ENCODE measurements around the gene HLA-E. TPM values are rescaled to one million over a fixed set of nuclear protein-coding genes. Genes with fewer than 3 reads are reported as not detected.

Gene HLA-E
- total RNA-seq, 1 donor from 2014 or later, result 94.9 TPM

DNA sequence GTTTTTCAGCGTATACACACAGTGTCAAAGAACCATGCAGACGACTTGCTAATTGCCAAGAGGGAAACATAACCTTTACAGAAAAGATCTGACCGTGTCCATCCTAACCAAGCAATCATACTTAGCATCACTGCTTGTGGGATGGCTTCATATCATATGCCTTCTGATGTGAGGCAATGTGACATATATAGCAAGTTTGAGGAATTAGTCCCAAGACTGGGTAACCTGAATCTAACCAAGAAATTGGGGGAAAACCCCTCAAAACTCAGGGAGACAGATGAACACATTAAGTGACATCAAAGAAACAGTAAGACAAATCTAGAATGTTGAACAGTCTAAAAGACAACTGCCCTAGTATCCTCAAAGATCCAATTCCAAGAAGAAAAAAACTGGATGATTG lies 48.6 kb downstream of the HLA-E start:
- Histone ChIP-seq H2AFZ (ENCODE audit: low read depth, low read length) (no peak overlapping the region), H3K36me3 (ENCODE audit: insufficient read depth, low read length) (no peaks in the 10 kb centered on the region), H4K20me1 (ENCODE audit: insufficient read depth, low read length) (no peaks in the 10 kb centered on the region), H3K27ac (ENCODE audit: low read depth, low read length) (no peak overlapping the region), H3K4me1 (ENCODE audit: insufficient read depth, low read length) (peaks cover 3% of the 10 kb centered on the region), H3K9ac (ENCODE audit: low read length) (no peak overlapping the region), H3K4me3 (ENCODE audit: insufficient read depth, low read depth, low read length) (no peak overlapping the region), H3K4me2 (ENCODE audit: low read length) (no peak overlapping the region), H3K9me3 (ENCODE audit: insufficient read depth, low read depth, low read length) (no peaks in the 10 kb centered on the region), H3K79me2 (ENCODE audit: insufficient read depth, low read length) (no peaks in the 10 kb centered on the region), H3K27me3 (ENCODE audit: insufficient read depth, low read length) (no peaks in the 10 kb centered on the region)
- FAIRE-seq, result no peak
- H3K9me3 Mint-ChIP-seq (ENCODE audit: unreplicated experiment), result no peaks in the 10 kb centered on the region
- H3K27me3 Mint-ChIP-seq (ENCODE audit: low read depth, unreplicated experiment), result peaks cover 2% of the 10 kb centered on the region
- H3K4me1 Mint-ChIP-seq (ENCODE audit: low read depth, unreplicated experiment), result peaks cover 4% of the 10 kb centered on the region
- no peak for TF ChIP-seq EZH2 (IDR thresholded peaks at IDR 0.05; ENCODE audit: insufficient read depth, low read length)
- TF ChIP-seq, protein P1, sequence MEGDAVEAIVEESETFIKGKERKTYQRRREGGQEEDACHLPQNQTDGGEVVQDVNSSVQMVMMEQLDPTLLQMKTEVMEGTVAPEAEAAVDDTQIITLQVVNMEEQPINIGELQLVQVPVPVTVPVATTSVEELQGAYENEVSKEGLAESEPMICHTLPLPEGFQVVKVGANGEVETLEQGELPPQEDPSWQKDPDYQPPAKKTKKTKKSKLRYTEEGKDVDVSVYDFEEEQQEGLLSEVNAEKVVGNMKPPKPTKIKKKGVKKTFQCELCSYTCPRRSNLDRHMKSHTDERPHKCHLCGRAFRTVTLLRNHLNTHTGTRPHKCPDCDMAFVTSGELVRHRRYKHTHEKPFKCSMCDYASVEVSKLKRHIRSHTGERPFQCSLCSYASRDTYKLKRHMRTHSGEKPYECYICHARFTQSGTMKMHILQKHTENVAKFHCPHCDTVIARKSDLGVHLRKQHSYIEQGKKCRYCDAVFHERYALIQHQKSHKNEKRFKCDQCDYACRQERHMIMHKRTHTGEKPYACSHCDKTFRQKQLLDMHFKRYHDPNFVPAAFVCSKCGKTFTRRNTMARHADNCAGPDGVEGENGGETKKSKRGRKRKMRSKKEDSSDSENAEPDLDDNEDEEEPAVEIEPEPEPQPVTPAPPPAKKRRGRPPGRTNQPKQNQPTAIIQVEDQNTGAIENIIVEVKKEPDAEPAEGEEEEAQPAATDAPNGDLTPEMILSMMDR (IDR thresholded peaks at IDR 0.05; ENCODE audit: insufficient read depth, low read depth, low read length), result no peak
- DNase-seq (ENCODE audit: low read depth), result no peak
- peaks cover 1% of the 10 kb centered on the region for H3K36me3 Mint-ChIP-seq (ENCODE audit: low read depth, unreplicated experiment)
- H3K27ac Mint-ChIP-seq (ENCODE audit: unreplicated experiment), result no peak overlapping the region
- no peak overlapping the region for H3K4me3 Mint-ChIP-seq (ENCODE audit: unreplicated experiment)

DNA sequence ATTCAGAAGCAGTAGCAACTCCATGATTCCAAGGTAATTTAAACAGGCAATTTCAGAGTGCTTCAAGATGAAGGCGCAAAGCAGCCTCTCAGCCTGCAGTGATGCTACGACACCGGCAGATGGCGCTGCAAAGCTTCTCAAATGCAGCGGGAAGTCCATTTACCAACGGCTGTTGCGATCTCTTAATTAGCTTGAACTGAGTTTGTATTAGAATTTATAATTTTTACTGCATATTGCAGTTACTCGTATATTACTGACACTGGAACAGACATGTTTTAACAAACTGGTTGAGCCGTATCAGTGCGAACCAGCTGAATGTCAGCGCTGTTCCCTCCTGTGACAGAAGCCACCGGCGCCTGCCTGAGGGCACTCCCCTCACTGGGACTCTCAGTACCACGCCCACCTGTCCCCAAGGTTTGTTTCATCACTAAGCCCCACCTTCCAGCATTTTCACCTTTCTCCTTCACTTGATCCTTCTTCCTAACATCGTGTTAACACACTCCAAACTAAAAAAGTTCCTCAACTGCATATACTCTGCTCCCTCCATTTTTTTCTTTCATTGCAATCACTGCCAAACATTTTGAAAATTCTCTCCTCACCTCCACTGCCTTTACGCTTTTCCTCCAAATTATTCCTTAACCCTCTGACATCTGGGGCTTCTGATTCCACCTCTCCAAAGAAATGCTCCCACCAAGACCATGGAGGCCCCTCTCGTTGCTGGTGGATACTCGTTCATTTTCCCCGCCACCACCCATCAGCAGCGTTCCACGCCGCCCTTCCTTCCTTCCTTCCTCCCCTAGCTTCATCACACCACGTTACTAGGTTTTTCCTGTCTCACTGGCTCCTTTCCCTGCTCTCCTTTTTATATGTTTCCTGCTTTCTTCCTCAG lies 52.5 kb downstream of the HLA-E start:
- peaks cover 13% of the 10 kb centered on the region for H3K4me1 Mint-ChIP-seq (ENCODE audit: low read depth, unreplicated experiment)
- H3K36me3 ChIP-seq (ENCODE audit: insufficient read depth, low read length), result no peaks in the 10 kb centered on the region
- peak overlapping the region; percentile 13 for H3K9ac ChIP-seq (ENCODE audit: low read length)
- H3K4me1 ChIP-seq (ENCODE audit: insufficient read depth, low read length), result peaks cover 3% of the 10 kb centered on the region
- DNase-seq (ENCODE audit: low read depth) (peak; percentile 70), FAIRE-seq (peak; percentile 52)
- no peaks in the 10 kb centered on the region for H3K9me3 Mint-ChIP-seq (ENCODE audit: unreplicated experiment)
- H4K20me1 ChIP-seq (ENCODE audit: insufficient read depth, low read length), result peaks cover 9% of the 10 kb centered on the region
- no peaks in the 10 kb centered on the region for H3K79me2 ChIP-seq (ENCODE audit: insufficient read depth, low read length)
- H3K27me3 Mint-ChIP-seq (ENCODE audit: low read depth, unreplicated experiment), result no peaks in the 10 kb centered on the region
- peak overlapping the region; percentile 70 for H3K4me3 Mint-ChIP-seq (ENCODE audit: unreplicated experiment)
- H3K4me2 ChIP-seq (ENCODE audit: low read length), result peak overlapping the region; percentile 83
- H2AFZ ChIP-seq (ENCODE audit: low read depth, low read length), result peak overlapping the region; percentile 51
- peak overlapping the region; percentile 45 for H3K4me3 ChIP-seq (ENCODE audit: insufficient read depth, low read depth, low read length)
- TF ChIP-seq, protein P1 (IDR thresholded peaks at IDR 0.05; ENCODE audit: insufficient read depth, low read depth, low read length), result peak; percentile 100
- no peak for TF ChIP-seq EZH2 (IDR thresholded peaks at IDR 0.05; ENCODE audit: insufficient read depth, low read length)
- H3K27me3 ChIP-seq (ENCODE audit: insufficient read depth, low read length), result no peaks in the 10 kb centered on the region
- peaks cover 10% of the 10 kb centered on the region for H3K36me3 Mint-ChIP-seq (ENCODE audit: low read depth, unreplicated experiment)
- no peak overlapping the region for H3K27ac Mint-ChIP-seq (ENCODE audit: unreplicated experiment)
- no peaks in the 10 kb centered on the region for H3K9me3 ChIP-seq (ENCODE audit: insufficient read depth, low read depth, low read length)
- no peak overlapping the region for H3K27ac ChIP-seq (ENCODE audit: low read depth, low read length)

DNA sequence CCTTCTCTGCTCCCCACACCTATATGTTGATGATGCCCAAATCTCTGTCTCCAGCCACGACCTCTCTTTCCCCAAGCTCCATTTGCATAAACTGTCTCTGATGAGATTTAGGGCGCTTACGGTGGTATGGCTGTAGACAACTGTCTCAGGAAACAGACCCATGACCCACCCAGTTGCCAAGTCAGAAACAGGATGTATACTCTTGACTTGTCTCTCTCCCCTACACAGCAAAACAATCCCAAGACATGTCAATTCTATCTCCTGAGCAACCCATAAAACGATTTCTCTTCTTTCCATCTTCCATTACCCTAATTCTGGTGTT lies 53.1 kb downstream of the HLA-E start:
- Histone ChIP-seq H3K9me3 (ENCODE audit: insufficient read depth, low read depth, low read length) (no peaks in the 10 kb centered on the region), H3K4me2 (ENCODE audit: low read length) (peak overlapping the region; percentile 83), H3K36me3 (ENCODE audit: insufficient read depth, low read length) (no peaks in the 10 kb centered on the region), H3K27me3 (ENCODE audit: insufficient read depth, low read length) (no peaks in the 10 kb centered on the region), H2AFZ (ENCODE audit: low read depth, low read length) (no peak overlapping the region), H3K79me2 (ENCODE audit: insufficient read depth, low read length) (no peaks in the 10 kb centered on the region), H3K9ac (ENCODE audit: low read length) (peak overlapping the region; percentile 13), H3K4me3 (ENCODE audit: insufficient read depth, low read depth, low read length) (no peak overlapping the region), H3K27ac (ENCODE audit: low read depth, low read length) (no peak overlapping the region), H4K20me1 (ENCODE audit: insufficient read depth, low read length) (peaks cover 9% of the 10 kb centered on the region), H3K4me1 (ENCODE audit: insufficient read depth, low read length) (peaks cover 3% of the 10 kb centered on the region)
- no peak overlapping the region for H3K27ac Mint-ChIP-seq (ENCODE audit: unreplicated experiment)
- DNase-seq (ENCODE audit: low read depth) (no peak), FAIRE-seq (no peak)
- no peak for TF ChIP-seq EZH2 (IDR thresholded peaks at IDR 0.05; ENCODE audit: insufficient read depth, low read length)
- TF ChIP-seq, protein P1 (IDR thresholded peaks at IDR 0.05; ENCODE audit: insufficient read depth, low read depth, low read length), result no peak
- peaks cover 13% of the 10 kb centered on the region for H3K4me1 Mint-ChIP-seq (ENCODE audit: low read depth, unreplicated experiment)
- peaks cover 12% of the 10 kb centered on the region for H3K36me3 Mint-ChIP-seq (ENCODE audit: low read depth, unreplicated experiment)
- H3K4me3 Mint-ChIP-seq (ENCODE audit: unreplicated experiment), result peak overlapping the region; percentile 11
- no peaks in the 10 kb centered on the region for H3K9me3 Mint-ChIP-seq (ENCODE audit: unreplicated experiment)
- no peaks in the 10 kb centered on the region for H3K27me3 Mint-ChIP-seq (ENCODE audit: low read depth, unreplicated experiment)

Measured in astrocyte (in vitro differentiated cells and primary cell).